ENCODE data around the gene MAFG. TPM values are rescaled to one million over a fixed set of nuclear protein-coding genes. Genes with fewer than 3 reads are reported as not detected.

MAFG gene
- total and polyA plus RNA-seq, 2 of the 13 experiments (the other 11 are each of a cell fraction or from before 2014, with no cell fraction given) = 14.5 to 20.0 TPM

DNA sequence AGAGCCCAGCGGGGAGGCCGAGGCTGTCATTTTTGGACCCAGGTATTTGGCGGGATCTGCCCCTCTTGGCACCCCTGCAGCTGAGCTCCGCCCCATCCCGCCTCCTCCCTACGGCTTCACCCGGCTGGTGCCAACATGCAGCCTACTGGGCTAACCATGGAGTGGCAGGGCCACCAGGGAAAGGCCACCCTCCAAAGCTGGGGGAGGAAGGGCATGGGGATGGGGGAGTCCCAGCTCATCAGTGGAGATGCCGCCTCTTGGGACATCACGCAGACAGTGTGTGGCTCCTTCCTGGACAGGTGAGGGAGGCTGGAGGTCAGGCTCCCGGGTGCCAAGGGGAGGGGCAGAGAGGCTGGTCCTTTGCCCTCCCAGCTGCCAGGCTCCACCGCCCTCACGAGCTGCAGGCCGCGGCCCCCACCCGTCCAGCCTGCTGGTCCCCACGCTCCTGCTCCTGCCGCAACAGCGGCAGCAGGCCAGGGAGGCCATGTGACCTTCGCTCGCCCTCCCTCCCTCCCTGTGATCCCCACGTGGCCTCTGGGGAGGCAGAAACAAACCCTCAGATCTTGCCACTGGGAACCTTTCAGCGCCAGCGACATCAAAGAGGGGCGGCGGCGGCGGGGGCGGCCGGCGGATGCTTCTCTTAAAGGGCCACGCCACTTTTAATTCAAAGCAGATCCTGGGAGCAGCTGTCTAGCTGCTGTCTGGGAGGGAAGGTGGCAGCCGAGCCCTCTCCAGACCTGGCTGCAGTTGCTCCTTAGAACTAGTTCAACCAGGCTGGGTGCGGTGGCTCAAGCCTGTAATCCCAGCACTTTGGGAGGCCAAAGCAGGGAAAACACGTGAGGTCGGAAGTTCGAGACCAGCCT lies 40.2 kb upstream of the MAFG start (continued):
- TF ChIP-seq, protein P1, sequence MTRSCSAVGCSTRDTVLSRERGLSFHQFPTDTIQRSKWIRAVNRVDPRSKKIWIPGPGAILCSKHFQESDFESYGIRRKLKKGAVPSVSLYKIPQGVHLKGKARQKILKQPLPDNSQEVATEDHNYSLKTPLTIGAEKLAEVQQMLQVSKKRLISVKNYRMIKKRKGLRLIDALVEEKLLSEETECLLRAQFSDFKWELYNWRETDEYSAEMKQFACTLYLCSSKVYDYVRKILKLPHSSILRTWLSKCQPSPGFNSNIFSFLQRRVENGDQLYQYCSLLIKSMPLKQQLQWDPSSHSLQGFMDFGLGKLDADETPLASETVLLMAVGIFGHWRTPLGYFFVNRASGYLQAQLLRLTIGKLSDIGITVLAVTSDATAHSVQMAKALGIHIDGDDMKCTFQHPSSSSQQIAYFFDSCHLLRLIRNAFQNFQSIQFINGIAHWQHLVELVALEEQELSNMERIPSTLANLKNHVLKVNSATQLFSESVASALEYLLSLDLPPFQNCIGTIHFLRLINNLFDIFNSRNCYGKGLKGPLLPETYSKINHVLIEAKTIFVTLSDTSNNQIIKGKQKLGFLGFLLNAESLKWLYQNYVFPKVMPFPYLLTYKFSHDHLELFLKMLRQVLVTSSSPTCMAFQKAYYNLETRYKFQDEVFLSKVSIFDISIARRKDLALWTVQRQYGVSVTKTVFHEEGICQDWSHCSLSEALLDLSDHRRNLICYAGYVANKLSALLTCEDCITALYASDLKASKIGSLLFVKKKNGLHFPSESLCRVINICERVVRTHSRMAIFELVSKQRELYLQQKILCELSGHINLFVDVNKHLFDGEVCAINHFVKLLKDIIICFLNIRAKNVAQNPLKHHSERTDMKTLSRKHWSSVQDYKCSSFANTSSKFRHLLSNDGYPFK (CRISPR knock-in tag; IDR thresholded peaks at IDR 0.05; ENCODE audit: borderline replicate concordance) = no peak; the same call in 1 of the 2 replicates
- no peak for TF ChIP-seq U2AF1 (optimal IDR thresholded peaks at IDR 0.05; ENCODE audit: low read depth, low read length)
- no peak for TF ChIP-seq KAT2B (IDR thresholded peaks at IDR 0.05; ENCODE audit: borderline replicate concordance, low read depth, low read length)
- 0 out of 2 replicates have a peak, but pooled peaks have one; percentile 49 for TF ChIP-seq PRMT3 (CRISPR knock-in tag; IDR thresholded peaks at IDR 0.05; ENCODE audit: borderline replicate concordance, low read depth)
- no peak for TF ChIP-seq MBNL3 (CRISPR knock-in tag; conservative IDR thresholded peaks at IDR 0.05)
- TF ChIP-seq SRSF1 (optimal IDR thresholded peaks at IDR 0.05; ENCODE audit: low read depth, low read length) = no peak
- TF ChIP-seq YEATS2 (CRISPR knock-in tag; IDR thresholded peaks at IDR 0.05; ENCODE audit: borderline replicate concordance) = no peak
- no peak for TF ChIP-seq ZNF20 (CRISPR knock-in tag; IDR thresholded peaks at IDR 0.05)
- TF ChIP-seq NFE2L1 (CRISPR knock-in tag; IDR thresholded peaks at IDR 0.05; ENCODE audit: borderline replicate concordance) = no peak
- TF ChIP-seq CAMTA2 (CRISPR knock-in tag; IDR thresholded peaks at IDR 0.05; ENCODE audit: borderline replicate concordance) = no peak; the same call in 1 of the 2 replicates
- 0 out of 2 replicates have a peak, but pooled peaks have one; percentile 65 for TF ChIP-seq ZSCAN20 (CRISPR knock-in tag; IDR thresholded peaks at IDR 0.05; ENCODE audit: borderline replicate concordance)
- TF ChIP-seq ERF (CRISPR knock-in tag; IDR thresholded peaks at IDR 0.05) = peak; percentile 93
- peak; percentile 64; the same call in 1 of the 2 replicates for TF ChIP-seq ZNF12 (CRISPR knock-in tag; IDR thresholded peaks at IDR 0.05)
- peak; percentile 76; the same call in 1 of the 2 replicates for TF ChIP-seq MIER3 (CRISPR knock-in tag; IDR thresholded peaks at IDR 0.05; ENCODE audit: borderline replicate concordance)
- peak; percentile 92 for TF ChIP-seq AGO2 (optimal IDR thresholded peaks at IDR 0.05; ENCODE audit: low read depth, low read length)
- TF ChIP-seq ZNF768 (CRISPR knock-in tag; IDR thresholded peaks at IDR 0.05) = peak; percentile 67; the same call in 1 of the 2 replicates
- TF ChIP-seq MAZ (IDR thresholded peaks at IDR 0.05; ENCODE audit: borderline replicate concordance, low read depth, low read length) = peak; percentile 92
- peak; percentile 98 for TF ChIP-seq MAZ (CRISPR knock-in tag; IDR thresholded peaks at IDR 0.05; ENCODE audit: low read depth)
- no peak for TF ChIP-seq ZNF441 (CRISPR knock-in tag; IDR thresholded peaks at IDR 0.05; ENCODE audit: borderline replicate concordance)
- peak; percentile 12; the same call in 1 of the 2 replicates for TF ChIP-seq SNAPC2 (CRISPR knock-in tag; IDR thresholded peaks at IDR 0.05)
- TF ChIP-seq ZMYM4 (CRISPR knock-in tag; IDR thresholded peaks at IDR 0.05) = peak; percentile 79
- TF ChIP-seq, protein P2, sequence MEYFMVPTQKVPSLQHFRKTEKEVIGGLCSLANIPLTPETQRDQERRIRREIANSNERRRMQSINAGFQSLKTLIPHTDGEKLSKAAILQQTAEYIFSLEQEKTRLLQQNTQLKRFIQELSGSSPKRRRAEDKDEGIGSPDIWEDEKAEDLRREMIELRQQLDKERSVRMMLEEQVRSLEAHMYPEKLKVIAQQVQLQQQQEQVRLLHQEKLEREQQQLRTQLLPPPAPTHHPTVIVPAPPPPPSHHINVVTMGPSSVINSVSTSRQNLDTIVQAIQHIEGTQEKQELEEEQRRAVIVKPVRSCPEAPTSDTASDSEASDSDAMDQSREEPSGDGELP (IDR thresholded peaks at IDR 0.05; ENCODE audit: borderline replicate concordance, low read depth) = peak; percentile 94
- no peak for TF ChIP-seq XRCC5 (optimal IDR thresholded peaks at IDR 0.05; ENCODE audit: low read length)
- TF ChIP-seq ZC3H13 (CRISPR knock-in tag; IDR thresholded peaks at IDR 0.05) = peak; percentile 91; the same call in 1 of the 2 replicates
- TF ChIP-seq JUND (CRISPR knock-in tag; IDR thresholded peaks at IDR 0.05) = peak; percentile 43; the same call in 1 of the 2 replicates
- peak; percentile 94 for TF ChIP-seq ISL2 (CRISPR knock-in tag; IDR thresholded peaks at IDR 0.05)

Data from HepG2 (cell line).